ENCODE results near the gene ITIH5. TPM values are rescaled to one million over a fixed set of nuclear protein-coding genes. Genes with fewer than 3 reads are reported as not detected.
A peak's percentile ranks its signal among the peaks of the same experiment; 100 is the strongest.

ITIH5 gene
- total and polyA plus RNA-seq, 9 of the 15 experiments (the other 6 are each of a cell fraction or from before 2014, with no cell fraction given): 0.52 to 4.5 (median 2.6) TPM

GRCh38 chr10:7525314-7526016 lies 141.3 kb downstream of the ITIH5 start (continued):
- peak; percentile 76 to 98 (median 96) for TF ChIP-seq CTCF (IDR thresholded peaks at IDR 0.05 in 2 of 3, conservative IDR thresholded peaks at IDR 0.05 in 1 of 3; ENCODE audit: insufficient read depth in 2 of 3, low read depth in 1 of 3, low read length in 3 of 3)
- TF ChIP-seq, protein P1, sequence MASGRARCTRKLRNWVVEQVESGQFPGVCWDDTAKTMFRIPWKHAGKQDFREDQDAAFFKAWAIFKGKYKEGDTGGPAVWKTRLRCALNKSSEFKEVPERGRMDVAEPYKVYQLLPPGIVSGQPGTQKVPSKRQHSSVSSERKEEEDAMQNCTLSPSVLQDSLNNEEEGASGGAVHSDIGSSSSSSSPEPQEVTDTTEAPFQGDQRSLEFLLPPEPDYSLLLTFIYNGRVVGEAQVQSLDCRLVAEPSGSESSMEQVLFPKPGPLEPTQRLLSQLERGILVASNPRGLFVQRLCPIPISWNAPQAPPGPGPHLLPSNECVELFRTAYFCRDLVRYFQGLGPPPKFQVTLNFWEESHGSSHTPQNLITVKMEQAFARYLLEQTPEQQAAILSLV (tag; IDR thresholded peaks at IDR 0.05): peak; percentile 61
- no peak for TF ChIP-seq ZC3H11A (IDR thresholded peaks at IDR 0.05; ENCODE audit: low read depth, low read length)
- TF ChIP-seq ZNF785 (CRISPR knock-in tag; IDR thresholded peaks at IDR 0.05): no peak
- peak; percentile 94 for TF ChIP-seq DEAF1 (CRISPR knock-in tag; IDR thresholded peaks at IDR 0.05)
- no peak for TF ChIP-seq TAF9B (IDR thresholded peaks at IDR 0.05; ENCODE audit: partially characterized antibody)
- peak; percentile 70 for TF ChIP-seq MAFF (IDR thresholded peaks at IDR 0.05; ENCODE audit: low read length)
- no peak for TF ChIP-seq ATF1 (CRISPR knock-in tag; IDR thresholded peaks at IDR 0.05)
- no peak for TF ChIP-seq ATF1 (tag; IDR thresholded peaks at IDR 0.05)
- no peak for TF ChIP-seq ETV1 (tag; conservative IDR thresholded peaks at IDR 0.05; ENCODE audit: low read depth)
- TF ChIP-seq E2F3 (CRISPR knock-in tag; IDR thresholded peaks at IDR 0.05): no peak
- TF ChIP-seq ZBTB1 (CRISPR knock-in tag; IDR thresholded peaks at IDR 0.05; ENCODE audit: borderline replicate concordance, low read depth): no peak
- TF ChIP-seq RHOXF2B (CRISPR knock-in tag; conservative IDR thresholded peaks at IDR 0.05): no peak
- no peak for TF ChIP-seq FUS (optimal IDR thresholded peaks at IDR 0.05; ENCODE audit: low read depth, low read length)
- no peak for TF ChIP-seq SP1 (CRISPR knock-in tag; IDR thresholded peaks at IDR 0.05)
- 0 out of 2 replicates have a peak, but pooled peaks have one; percentile 30 for TF ChIP-seq CC2D1A (IDR thresholded peaks at IDR 0.05)
- TF ChIP-seq HDAC6 (IDR thresholded peaks at IDR 0.05; ENCODE audit: low read depth, low read length): no peak
- TF ChIP-seq TOE1 (IDR thresholded peaks at IDR 0.05; ENCODE audit: borderline replicate concordance): no peak
- TF ChIP-seq TOE1 (CRISPR knock-in tag; IDR thresholded peaks at IDR 0.05; ENCODE audit: borderline replicate concordance, low read depth): no peak
- no peak for TF ChIP-seq HMGN3 (IDR thresholded peaks at IDR 0.05; ENCODE audit: borderline replicate concordance, extremely low read depth, insufficient read length, low read depth, low read length)
- no peak for TF ChIP-seq YY1 (IDR thresholded peaks at IDR 0.05; ENCODE audit: borderline replicate concordance in 1 of 3, control insufficient read depth in 1 of 3, extremely low read depth in 1 of 3, insufficient read depth in 3 of 3, insufficient read length in 1 of 3, insufficient replicate concordance in 2 of 3, low read depth in 1 of 3, low read length in 2 of 3)
- peak; percentile 74 for TF ChIP-seq CEBPB (tag; IDR thresholded peaks at IDR 0.05)
- TF ChIP-seq DACH1 (IDR thresholded peaks at IDR 0.05; ENCODE audit: partially characterized antibody): no peak
- peak; percentile 78 for TF ChIP-seq ZSCAN32 (CRISPR knock-in tag; IDR thresholded peaks at IDR 0.05)
- no peak for TF ChIP-seq PHF8 (IDR thresholded peaks at IDR 0.05; ENCODE audit: borderline replicate concordance, low read length)
